ENCODE results near the gene LUC7L2.
A peak's percentile ranks its signal among the peaks of the same experiment; 100 is the strongest.
"Not testable (repeated sequence)": the region's sequence is repeated elsewhere in the genome, so short reads cannot be mapped to it uniquely, and the experiment has no call there.

Gene LUC7L2

GRCh38 chr7:139452958-139453672 is 93.4 kb downstream of the LUC7L2 start:
- DNase-seq, result peak; percentile 53

- DNase-seq, result no peak
Measured at GRCh38 chr7:139453673-139454321, 94.1 kb downstream of the LUC7L2 start.

- DNase-seq, result no peak
Measured at GRCh38 chr7:139455789-139456188, 96.1 kb downstream of the LUC7L2 start.

- DNase-seq, result no peak
Measured at GRCh38 chr7:139456511-139456910, 96.8 kb downstream of the LUC7L2 start.

GRCh38 chr7:139457153-139457946 is 97.7 kb downstream of the LUC7L2 start:
- no peak for DNase-seq

GRCh38 chr7:139463421-139463820 is 103.7 kb downstream of the LUC7L2 start:
- not testable (repeated sequence) for DNase-seq

GRCh38 chr7:139464511-139464910 is 104.8 kb downstream of the LUC7L2 start:
- not testable (repeated sequence) for DNase-seq

GRCh38 chr7:139465072-139465471 is 105.4 kb downstream of the LUC7L2 start:
- not testable (repeated sequence) for DNase-seq

GRCh38 chr7:139467729-139468128 is 108.0 kb downstream of the LUC7L2 start:
- not testable (repeated sequence) for DNase-seq

- not testable (repeated sequence) for DNase-seq
Measured at GRCh38 chr7:139468281-139468680, 108.6 kb downstream of the LUC7L2 start.

GRCh38 chr7:139471740-139472353 is 112.2 kb downstream of the LUC7L2 start:
- DNase-seq, result no peak

Data from fibroblast of upper back skin (primary cell).